Measurements from ENCODE around the gene OR2V2. TPM values are rescaled to one million over a fixed set of nuclear protein-coding genes. Genes with fewer than 3 reads are reported as not detected.

Gene OR2V2
- total and polyA plus RNA-seq, 10 of the 15 experiments (the other 5 are each of a cell fraction or from before 2014, with no cell fraction given) = 0.26 TPM; not detected in 9

DNA sequence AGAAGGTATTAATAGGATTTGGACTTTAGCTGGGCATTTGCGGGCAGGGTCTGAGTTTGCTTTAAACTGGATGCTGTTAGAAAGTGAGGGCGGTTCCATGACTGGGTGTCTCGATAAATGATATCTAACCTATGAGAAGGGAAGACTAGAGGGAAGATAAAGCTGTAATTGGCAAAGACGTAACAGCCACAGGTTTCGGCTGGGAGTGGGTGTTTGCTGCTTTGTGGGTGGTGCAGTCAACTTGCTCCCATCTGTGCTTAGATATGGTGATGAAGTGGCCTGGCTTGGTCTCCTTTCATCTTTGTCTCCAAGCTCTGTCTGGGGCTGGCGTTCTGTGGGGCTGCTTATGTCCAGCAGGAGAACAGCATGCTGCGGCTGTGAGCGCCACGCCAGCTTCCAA lies 39.7 kb upstream of the OR2V2 start:
- ATAC-seq (no peak), DNase-seq (ENCODE audit: low read depth, low spot score) (no peak), FAIRE-seq (no peak)
- WGBS (ENCODE audit: insufficient coverage, insufficient replicate concordance, low lambda C conversion rate, missing lambda C conversion rate) = 56% methylated on average over 9 of the region's 9 CpGs
- no peaks in the 10 kb centered on the region for H3K36me3 ChIP-seq (ENCODE audit: control insufficient read depth in 2 of 2, insufficient read depth in 2 of 2, low read length in 1 of 2)
- no peak overlapping the region for H3K9ac ChIP-seq (ENCODE audit: control insufficient read depth, insufficient read depth, low read length)
- no peaks in the 10 kb centered on the region; the same call in 2 of the 3 replicates for H3K9me3 ChIP-seq (replicated peaks; ENCODE audit: control insufficient read depth, insufficient read depth, low read length)
- no peaks in the 10 kb centered on the region; a peak in 1 of 4 replicates for H3K27me3 ChIP-seq (replicated peaks in 1 of 2; ENCODE audit: control insufficient read depth in 2 of 2, insufficient read depth in 2 of 2, low read length in 1 of 2)
- POLR2A ChIA-PET = interaction anchor here (0.5 kb wide), 1 partner anchor 44 kb away, joined by 5 read pairs; no protein-coding TSS in a partner anchor
- no peaks in the 10 kb centered on the region for H3K79me2 ChIP-seq (ENCODE audit: control insufficient read depth, insufficient read depth, low read length)
- TF ChIP-seq RUNX3 (IDR thresholded peaks at IDR 0.05; ENCODE audit: low read length) (no peak), NR2F1 (conservative IDR thresholded peaks at IDR 0.05) (no peak), BACH1 (IDR thresholded peaks at IDR 0.05; ENCODE audit: borderline replicate concordance) (no peak), TARDBP (IDR thresholded peaks at IDR 0.05; ENCODE audit: borderline replicate concordance) (no peak), POLR2AphosphoS2 (IDR thresholded peaks at IDR 0.05; ENCODE audit: low read depth, low read length) (no peak), CBFB (IDR thresholded peaks at IDR 0.05; ENCODE audit: low read depth) (no peak), ZNF207 (IDR thresholded peaks at IDR 0.05; ENCODE audit: borderline replicate concordance) (no peak), MEF2B (IDR thresholded peaks at IDR 0.05; ENCODE audit: partially characterized antibody, poor library complexity, severe bottlenecking) (no peak)
- TF ChIP-seq, protein P1, sequence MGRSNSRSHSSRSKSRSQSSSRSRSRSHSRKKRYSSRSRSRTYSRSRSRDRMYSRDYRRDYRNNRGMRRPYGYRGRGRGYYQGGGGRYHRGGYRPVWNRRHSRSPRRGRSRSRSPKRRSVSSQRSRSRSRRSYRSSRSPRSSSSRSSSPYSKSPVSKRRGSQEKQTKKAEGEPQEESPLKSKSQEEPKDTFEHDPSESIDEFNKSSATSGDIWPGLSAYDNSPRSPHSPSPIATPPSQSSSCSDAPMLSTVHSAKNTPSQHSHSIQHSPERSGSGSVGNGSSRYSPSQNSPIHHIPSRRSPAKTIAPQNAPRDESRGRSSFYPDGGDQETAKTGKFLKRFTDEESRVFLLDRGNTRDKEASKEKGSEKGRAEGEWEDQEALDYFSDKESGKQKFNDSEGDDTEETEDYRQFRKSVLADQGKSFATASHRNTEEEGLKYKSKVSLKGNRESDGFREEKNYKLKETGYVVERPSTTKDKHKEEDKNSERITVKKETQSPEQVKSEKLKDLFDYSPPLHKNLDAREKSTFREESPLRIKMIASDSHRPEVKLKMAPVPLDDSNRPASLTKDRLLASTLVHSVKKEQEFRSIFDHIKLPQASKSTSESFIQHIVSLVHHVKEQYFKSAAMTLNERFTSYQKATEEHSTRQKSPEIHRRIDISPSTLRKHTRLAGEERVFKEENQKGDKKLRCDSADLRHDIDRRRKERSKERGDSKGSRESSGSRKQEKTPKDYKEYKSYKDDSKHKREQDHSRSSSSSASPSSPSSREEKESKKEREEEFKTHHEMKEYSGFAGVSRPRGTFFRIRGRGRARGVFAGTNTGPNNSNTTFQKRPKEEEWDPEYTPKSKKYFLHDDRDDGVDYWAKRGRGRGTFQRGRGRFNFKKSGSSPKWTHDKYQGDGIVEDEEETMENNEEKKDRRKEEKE (IDR thresholded peaks at IDR 0.05) = no peak
- intact Hi-C loops (cut with micrococcal nuclease; ENCODE audit: unreplicated experiment) (loop anchor here (10.0 kb wide), 1 partner anchor 47 kb away; no protein-coding TSS in a partner anchor), in situ Hi-C loops (cut with MboI) (no loop called here)
- H3K4me3 ChIP-seq = no peak overlapping the region
- no peaks in the 10 kb centered on the region; the same call in 1 of the 2 replicates for H3K4me1 ChIP-seq (ENCODE audit: control insufficient read depth, insufficient read depth, low read length)
- H2AFZ ChIP-seq (ENCODE audit: control insufficient read depth, low read depth, low read length) = no peak overlapping the region
- CTCF ChIA-PET = interaction anchor here (1.1 to 1.5 kb wide), 2 partner anchors 26 to 43 kb away, joined by 3 to 4 read pairs; no protein-coding TSS in a partner anchor
- no peak overlapping the region for H3K27ac ChIP-seq (ENCODE audit: control insufficient read depth, insufficient read depth)
- no peaks in the 10 kb centered on the region for H4K20me1 ChIP-seq (ENCODE audit: control insufficient read depth, insufficient read depth)
- SMC1A ChIA-PET (ENCODE audit: uncharacterized antibody, unreplicated experiment) = interaction anchor here (1.2 to 2.4 kb wide), 2 partner anchors 11 to 42 kb away, joined by 3 to 6 read pairs; no protein-coding TSS in a partner anchor
- RAD21 ChIA-PET (ENCODE audit: unreplicated experiment) = interaction anchor here (0.9 kb wide), 1 partner anchor 42 kb away, joined by 3 read pairs; no protein-coding TSS in a partner anchor
- BruUV-seq (replicated peaks) = no TSS peak
- no peak overlapping the region for H3K4me2 ChIP-seq (ENCODE audit: control insufficient read depth, insufficient read depth)
